ENCODE measurements around the gene RAD17. TPM values are rescaled to one million over a fixed set of nuclear protein-coding genes. Genes with fewer than 3 reads are reported as not detected.

Gene RAD17
- total RNA-seq, 1 donor from 2014 or later, result 35.3 TPM

- no peaks in the 10 kb centered on the region for H3K27me3 Mint-ChIP-seq
- H3K9me3 Mint-ChIP-seq (ENCODE audit: low read depth), result no peaks in the 10 kb centered on the region
- no peak overlapping the region for H3K4me3 Mint-ChIP-seq (ENCODE audit: low read depth)
- H3K36me3 Mint-ChIP-seq (ENCODE audit: insufficient read depth), result peaks cover 25% of the 10 kb centered on the region
- no peak for TF ChIP-seq CTCF (IDR thresholded peaks at IDR 0.05; ENCODE audit: unreplicated experiment)
- DNase-seq (ENCODE audit: low spot score, unreplicated experiment), result no peak
- H3K27ac Mint-ChIP-seq, result no peak overlapping the region
- H3K4me1 Mint-ChIP-seq (ENCODE audit: low read depth), result no peaks in the 10 kb centered on the region
Observed at GRCh38 chr5:69404659-69405330, 35.2 kb downstream of the RAD17 start.

GRCh38 chr5:69414885-69415583 is 45.4 kb downstream of the RAD17 start, which contains the start of gene MARVELD2:
Gene MARVELD2, plus strand, starts transcription at chr5:69415116. Its CDS starts 4,270 bp downstream, at chr5:69419386.
- H3K4me1 Mint-ChIP-seq (ENCODE audit: low read depth), result peaks cover 18% of the 10 kb centered on the region
- peak; percentile 86 for DNase-seq (ENCODE audit: low spot score, unreplicated experiment)
- peak within 1 kb of the TSS; percentile 98 for H3K4me3 Mint-ChIP-seq (ENCODE audit: low read depth)
- H3K27me3 Mint-ChIP-seq, result no peaks in the 10 kb centered on the region
- H3K9me3 Mint-ChIP-seq (ENCODE audit: low read depth), result peaks cover 4% of the 10 kb centered on the region
- peak; percentile 56 for TF ChIP-seq CTCF (IDR thresholded peaks at IDR 0.05; ENCODE audit: unreplicated experiment)
- H3K36me3 Mint-ChIP-seq (ENCODE audit: insufficient read depth), result peaks cover 26% of the 10 kb centered on the region
- H3K27ac Mint-ChIP-seq, result peak within 1 kb of the TSS; percentile 99

GRCh38 chr5:69415584-69415958 is 46.0 kb downstream of the RAD17 start:
- Mint-ChIP-seq H3K27ac (peak overlapping the region; percentile 99), H3K9me3 (ENCODE audit: low read depth) (peaks cover 6% of the 10 kb centered on the region), H3K4me1 (ENCODE audit: low read depth) (peaks cover 20% of the 10 kb centered on the region), H3K36me3 (ENCODE audit: insufficient read depth) (peaks cover 31% of the 10 kb centered on the region), H3K4me3 (ENCODE audit: low read depth) (peak overlapping the region; percentile 98), H3K27me3 (no peaks in the 10 kb centered on the region)
- DNase-seq (ENCODE audit: low spot score, unreplicated experiment), result peak; percentile 21
- TF ChIP-seq CTCF (IDR thresholded peaks at IDR 0.05; ENCODE audit: unreplicated experiment), result no peak

GRCh38 chr5:69416180-69416579 is 46.6 kb downstream of the RAD17 start:
- no peak for DNase-seq (ENCODE audit: low spot score, unreplicated experiment)
- H3K4me1 Mint-ChIP-seq (ENCODE audit: low read depth), result peaks cover 24% of the 10 kb centered on the region
- H3K36me3 Mint-ChIP-seq (ENCODE audit: insufficient read depth), result peaks cover 34% of the 10 kb centered on the region
- peak overlapping the region; percentile 98 for H3K4me3 Mint-ChIP-seq (ENCODE audit: low read depth)
- no peaks in the 10 kb centered on the region for H3K27me3 Mint-ChIP-seq
- H3K9me3 Mint-ChIP-seq (ENCODE audit: low read depth), result peaks cover 9% of the 10 kb centered on the region
- no peak for TF ChIP-seq CTCF (IDR thresholded peaks at IDR 0.05; ENCODE audit: unreplicated experiment)
- peak overlapping the region; percentile 99 for H3K27ac Mint-ChIP-seq

- Mint-ChIP-seq H3K27ac (peak overlapping the region; percentile 99), H3K4me3 (ENCODE audit: low read depth) (peak overlapping the region; percentile 98), H3K27me3 (no peaks in the 10 kb centered on the region), H3K4me1 (ENCODE audit: low read depth) (peaks cover 24% of the 10 kb centered on the region), H3K9me3 (ENCODE audit: low read depth) (peaks cover 9% of the 10 kb centered on the region), H3K36me3 (ENCODE audit: insufficient read depth) (peaks cover 31% of the 10 kb centered on the region)
- DNase-seq (ENCODE audit: low spot score, unreplicated experiment), result no peak
- no peak for TF ChIP-seq CTCF (IDR thresholded peaks at IDR 0.05; ENCODE audit: unreplicated experiment)
Observed at GRCh38 chr5:69416699-69417098, 47.1 kb downstream of the RAD17 start.
